ENCODE data around the gene UQCRFS1.

DNA sequence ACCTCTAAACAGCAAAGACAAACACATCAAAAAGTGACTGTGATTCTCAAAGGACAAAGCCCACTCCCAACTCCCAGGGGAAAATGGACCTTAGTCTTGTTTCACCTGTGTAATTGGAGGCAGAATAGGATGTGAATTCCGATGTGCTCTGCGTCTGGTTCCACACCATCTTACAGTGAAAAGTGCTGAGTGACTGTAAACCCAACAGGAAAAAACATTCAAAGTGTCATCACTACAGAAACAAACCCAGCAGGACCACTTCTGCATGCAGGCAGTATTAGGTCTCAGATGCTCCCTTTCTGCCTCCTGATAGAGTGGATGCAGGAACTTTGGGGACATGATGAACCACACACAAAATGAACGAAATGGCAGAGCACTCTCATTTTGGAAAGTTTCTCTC, 6.5 kb downstream of the UQCRFS1 start:
- TF ChIP-seq ZNF274 (IDR thresholded peaks at IDR 0.05; ENCODE audit: low read depth, low read length) (no peak), SUZ12 (IDR thresholded peaks at IDR 0.05; ENCODE audit: extremely low read depth, insufficient read depth, insufficient read length) (no peak), YY1 (IDR thresholded peaks at IDR 0.05; ENCODE audit: insufficient read depth, insufficient read length) (no peak)

Measured in NT2/D1 (cell line).